HT-29 (cell line): ENCODE results near the gene KCNQ2. TPM values are rescaled to one million over a fixed set of nuclear protein-coding genes. Genes with fewer than 3 reads are reported as not detected.
"Not testable (repeated sequence)": the region's sequence is repeated elsewhere in the genome, so short reads cannot be mapped to it uniquely, and the experiment has no call there.

ENCODE experiments used
- DNase-seq: peaks from one replicate; pipeline ENCODE4 v3.0.0-alpha.2; 2015; ENCODE audit warnings: low spot score
- total RNA-seq: library from RNA; depleted of rRNA; stranded (reverse); fragments of >200 nt; shearing (Covaris generic); gene quantifications from 2 replicates; pipeline ENCODE4 v1.2.3, GENCODE V29; 2014

Gene KCNQ2
- total RNA-seq, 1 experiment from 2014 or later: 0.08 TPM

- DNase-seq: no peak
Observed at GRCh38 chr20:63387917-63388316, 84.5 kb downstream of the KCNQ2 start.

GRCh38 chr20:63387393-63387792 is 85.1 kb downstream of the KCNQ2 start:
- no peak for DNase-seq

GRCh38 chr20:63386491-63386890 is 86.0 kb downstream of the KCNQ2 start:
- no peak for DNase-seq

GRCh38 chr20:63385819-63386218 is 86.6 kb downstream of the KCNQ2 start:
- no peak for DNase-seq

- no peak for DNase-seq
Observed at GRCh38 chr20:63384336-63384735, 88.1 kb downstream of the KCNQ2 start.

GRCh38 chr20:63383556-63383955 is 88.9 kb downstream of the KCNQ2 start:
- no peak for DNase-seq

GRCh38 chr20:63382551-63383300 is 89.7 kb downstream of the KCNQ2 start:
- no peak for DNase-seq

GRCh38 chr20:63381781-63382431 is 90.5 kb downstream of the KCNQ2 start:
- peak; percentile 45 for DNase-seq

- no peak for DNase-seq
Observed at GRCh38 chr20:63380346-63380870, 92.0 kb downstream of the KCNQ2 start.

GRCh38 chr20:63379872-63380271 is 92.6 kb downstream of the KCNQ2 start:
- not testable (repeated sequence) for DNase-seq

- DNase-seq: no peak
Observed at GRCh38 chr20:63379296-63379695, 93.2 kb downstream of the KCNQ2 start.

- no peak for DNase-seq
Observed at GRCh38 chr20:63378626-63379025, 93.8 kb downstream of the KCNQ2 start.

GRCh38 chr20:63377951-63378381 is 94.5 kb downstream of the KCNQ2 start:
- DNase-seq: no peak

- DNase-seq: no peak
Observed at GRCh38 chr20:63377256-63377941, 95.1 kb downstream of the KCNQ2 start.

GRCh38 chr20:63376283-63377250 is 95.9 kb downstream of the KCNQ2 start:
- DNase-seq: no peak

- DNase-seq: no peak
Observed at GRCh38 chr20:63375438-63375837, 97.0 kb downstream of the KCNQ2 start.

- DNase-seq: no peak
Observed at GRCh38 chr20:63374504-63374903, 98.0 kb downstream of the KCNQ2 start.

- no peak for DNase-seq
Observed at GRCh38 chr20:63373996-63374395, 98.5 kb downstream of the KCNQ2 start.

GRCh38 chr20:63372971-63373885 is 99.2 kb downstream of the KCNQ2 start:
- no peak for DNase-seq

- DNase-seq: no peak
Observed at GRCh38 chr20:63371291-63371865, 101.1 kb downstream of the KCNQ2 start.
